T-helper 22 cell (primary cell): ENCODE data around the gene ARHGEF19.
A peak's percentile ranks its signal among the peaks of the same experiment; 100 is the strongest.
"Not testable (repeated sequence)": the region's sequence is repeated elsewhere in the genome, so short reads cannot be mapped to it uniquely, and the experiment has no call there.

Source experiments
- DNase-seq: peaks from one replicate; pipeline ENCODE4 v3.0.0-alpha.2; 2020; ENCODE audit warnings: low read depth

Gene ARHGEF19

DNA sequence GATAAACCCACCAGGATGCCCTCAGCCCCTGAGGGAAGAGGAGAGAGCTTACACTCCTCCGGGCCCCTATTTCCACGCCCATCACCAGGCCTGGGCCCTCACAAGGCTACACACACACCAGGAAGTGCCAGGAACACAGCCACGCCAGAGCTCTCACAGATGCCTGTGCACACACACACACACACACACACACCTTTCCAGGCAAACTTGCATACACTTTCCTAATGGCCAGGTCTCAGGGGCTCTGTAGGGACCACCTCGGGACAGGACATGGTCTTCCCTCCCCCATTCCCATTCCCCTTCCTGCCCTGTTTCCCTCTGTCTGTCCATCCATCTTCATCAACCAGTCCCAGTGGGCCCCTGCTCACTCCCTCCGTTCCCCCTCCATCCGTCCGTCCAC is 46.9 kb downstream of the ARHGEF19 start:
- no peak for DNase-seq

DNA sequence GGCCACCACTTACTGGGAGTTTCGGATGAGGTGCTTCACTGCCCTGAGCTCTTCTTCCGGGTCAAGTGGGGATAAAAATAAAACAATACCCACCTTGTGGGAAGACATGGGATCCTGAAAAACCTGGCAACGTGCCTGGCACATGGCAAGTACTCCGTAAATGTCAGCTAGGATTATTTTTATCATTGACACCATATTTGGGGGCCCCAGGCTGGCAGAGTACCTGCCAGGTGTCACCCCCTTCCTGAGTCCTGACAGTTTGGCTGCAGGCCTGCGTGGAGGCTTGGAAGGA is 47.4 kb downstream of the ARHGEF19 start:
- DNase-seq, result no peak

DNA sequence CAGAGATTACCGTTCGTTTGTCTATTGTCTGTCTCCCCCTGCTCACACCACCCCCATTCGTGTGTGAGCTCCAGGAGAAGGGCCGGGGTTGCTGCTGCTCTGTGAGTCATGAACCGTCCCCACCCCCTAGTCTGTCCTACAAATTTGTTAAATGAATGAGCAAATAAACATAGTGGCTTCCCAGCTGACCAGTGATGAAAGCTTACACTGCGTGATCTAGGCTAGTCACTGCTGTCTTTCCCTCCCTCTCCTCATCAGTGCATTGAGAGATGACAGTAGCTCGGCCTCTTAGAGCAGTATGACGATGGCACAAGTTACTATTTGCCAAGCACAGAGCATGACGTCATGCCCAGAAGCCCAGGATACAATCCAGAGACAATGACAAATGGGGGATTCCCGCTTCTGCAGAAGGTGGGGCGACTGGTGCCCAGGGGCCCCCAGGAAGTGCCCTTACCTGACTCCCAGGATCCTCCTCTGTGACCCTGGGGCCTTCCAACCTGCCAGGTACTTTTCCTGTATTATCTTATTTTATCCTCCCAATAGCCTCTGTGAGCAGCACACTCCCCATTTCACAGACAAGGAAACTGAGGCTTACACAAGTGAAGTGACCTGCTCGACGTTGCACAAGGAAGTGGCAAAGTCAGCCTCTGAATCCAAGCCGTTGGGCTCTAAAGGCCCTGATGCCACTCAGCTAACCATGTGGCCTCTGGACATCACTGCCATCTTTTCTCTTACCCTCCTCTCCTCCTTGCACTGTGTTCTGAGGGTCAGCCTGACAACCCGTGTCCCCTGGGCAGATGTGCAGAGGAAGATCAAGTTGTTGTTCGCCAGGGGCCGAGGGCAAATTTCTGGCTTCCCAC is 48.0 kb downstream of the ARHGEF19 start:
- peak; percentile 25 for DNase-seq

DNA sequence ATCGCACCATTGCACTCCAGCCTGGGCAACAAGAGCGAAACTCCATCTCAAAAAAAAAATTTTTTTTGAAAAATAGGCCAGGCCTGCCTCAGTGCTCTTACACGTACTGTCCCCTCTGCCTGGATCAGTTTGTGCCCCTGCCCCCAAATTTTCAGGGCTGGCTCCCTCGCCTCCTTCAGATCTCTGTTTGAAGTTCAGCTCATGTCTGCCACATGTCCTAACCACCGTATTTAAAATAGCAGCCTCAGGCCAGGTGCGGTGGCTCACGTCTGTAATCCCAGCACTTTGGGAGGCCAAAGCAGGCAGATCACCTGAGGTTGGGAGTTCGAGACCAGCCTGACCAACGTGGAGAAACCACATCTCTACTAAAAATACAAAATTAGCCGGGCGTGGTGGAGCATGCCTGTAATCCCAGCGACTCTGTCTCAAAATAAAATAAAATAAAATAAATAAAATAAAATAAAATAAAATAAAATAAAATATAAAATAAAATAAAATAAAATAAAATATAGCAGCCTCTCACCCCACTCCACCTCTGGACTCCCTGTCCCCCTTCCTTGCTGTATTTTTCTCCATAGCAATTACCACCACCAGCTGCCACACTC is 48.7 kb downstream of the ARHGEF19 start:
- not testable (repeated sequence) for DNase-seq

DNA sequence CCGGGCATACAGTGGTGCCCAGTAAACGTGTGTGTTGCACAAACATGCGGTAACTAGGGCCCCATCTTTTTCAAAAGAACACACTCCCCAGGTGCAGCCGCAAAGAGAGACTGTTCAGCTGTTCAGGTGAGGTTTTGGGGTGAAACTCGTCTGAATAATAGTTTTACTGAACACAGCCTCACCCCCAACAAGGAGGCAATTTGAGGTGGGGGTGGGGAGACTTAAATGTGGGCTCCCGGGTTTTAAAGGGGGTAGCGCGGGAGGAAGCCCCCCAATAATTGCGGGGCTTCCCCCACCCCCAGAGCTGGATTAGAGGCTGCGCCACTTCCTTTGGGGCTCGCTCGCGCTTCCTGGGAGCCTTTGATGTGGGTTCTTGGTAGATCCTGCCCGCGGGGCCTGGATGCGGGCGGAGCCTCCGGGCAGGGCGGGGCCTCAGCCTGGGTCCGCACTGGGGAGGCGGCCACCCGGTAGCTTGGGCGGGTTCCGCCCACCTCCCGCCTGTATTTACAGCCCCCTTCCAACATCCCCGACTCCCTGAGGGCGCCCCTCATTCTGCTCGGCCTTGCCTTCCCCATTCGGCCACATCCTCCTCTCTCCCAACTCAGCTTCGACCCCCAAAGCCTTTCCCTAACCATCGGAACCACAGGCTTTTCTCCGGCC is 50.2 kb downstream of the ARHGEF19 start:
- peak; percentile 61 for DNase-seq

DNA sequence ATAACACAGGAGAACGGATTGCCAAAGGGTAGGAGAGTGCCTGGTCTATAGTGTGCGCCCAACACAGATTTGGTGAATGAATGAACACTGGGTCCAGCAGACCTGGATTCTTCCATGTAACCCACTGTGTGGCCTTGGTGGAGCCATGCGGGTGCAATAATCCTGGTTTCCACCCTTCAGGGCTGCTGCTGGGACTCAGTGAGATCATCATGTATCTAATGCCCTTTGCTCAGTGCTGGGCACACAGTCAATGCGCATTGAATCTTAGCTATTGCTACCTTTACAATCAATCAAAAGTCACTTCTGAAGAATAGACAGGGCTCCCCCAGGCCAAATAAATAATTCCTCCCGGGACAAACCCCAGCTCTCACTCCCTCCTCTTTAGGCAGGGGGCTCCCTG is 50.7 kb downstream of the ARHGEF19 start:
- no peak for DNase-seq

DNA sequence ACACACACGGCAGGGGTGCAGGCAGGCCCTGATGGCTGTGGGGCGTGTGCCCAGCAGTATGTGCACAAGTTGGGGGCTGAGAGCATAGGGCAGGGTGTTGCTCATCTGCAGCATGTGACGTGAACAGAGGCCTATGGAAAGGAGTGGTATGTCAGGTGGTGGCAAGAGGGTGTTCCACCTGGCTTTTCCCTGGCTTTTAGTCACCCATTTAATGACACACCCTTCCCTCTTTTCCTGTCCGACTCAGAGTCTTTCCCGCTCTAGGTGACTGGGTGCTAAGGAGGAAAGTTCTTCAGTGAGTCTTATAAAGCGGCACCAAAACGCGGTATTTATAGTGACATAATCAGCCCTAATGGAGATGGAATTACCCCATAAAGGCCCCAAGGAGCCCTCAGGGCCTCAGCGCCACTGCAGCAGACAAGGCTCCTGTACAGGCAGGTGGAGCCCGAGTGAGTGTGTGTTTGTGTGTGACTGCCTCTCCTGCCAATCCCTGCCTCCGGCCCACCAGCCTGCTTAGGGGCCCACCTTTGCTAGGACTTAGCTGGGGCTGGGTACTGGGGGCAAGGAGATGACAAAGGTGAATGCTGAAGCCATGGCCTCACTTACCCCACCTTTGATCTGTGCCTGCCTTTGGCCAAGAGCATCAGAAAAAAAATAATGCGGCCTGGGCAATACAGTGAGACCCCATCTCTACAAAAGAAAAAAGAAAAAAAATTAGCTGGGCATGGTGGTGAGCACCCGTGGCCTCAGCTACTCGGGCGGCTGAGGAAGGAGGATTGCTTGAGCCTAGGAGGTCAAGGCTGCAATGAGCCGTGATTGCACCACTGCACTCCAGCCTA is 53.2 kb downstream of the ARHGEF19 start:
- no peak for DNase-seq

DNA sequence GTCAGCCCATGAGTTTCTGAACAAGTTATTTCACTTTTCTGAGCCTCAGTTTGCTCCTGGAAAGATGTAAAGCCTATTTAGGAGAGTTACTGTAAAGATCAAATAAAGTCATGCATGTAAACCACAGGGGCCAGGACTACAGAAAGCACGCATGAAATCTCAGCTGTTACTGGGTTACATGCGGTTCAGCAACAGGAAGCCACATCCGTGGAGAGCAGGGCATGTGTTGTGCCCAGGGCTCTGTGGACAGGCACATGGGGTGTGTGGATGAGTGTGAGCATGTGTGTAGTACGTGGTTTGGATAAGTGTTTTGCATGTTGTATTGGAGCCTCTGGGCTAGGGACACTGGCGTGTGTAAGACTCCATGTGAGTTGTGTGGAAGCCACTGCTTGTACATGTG is 54.4 kb downstream of the ARHGEF19 start:
- peak; percentile 37 for DNase-seq

DNA sequence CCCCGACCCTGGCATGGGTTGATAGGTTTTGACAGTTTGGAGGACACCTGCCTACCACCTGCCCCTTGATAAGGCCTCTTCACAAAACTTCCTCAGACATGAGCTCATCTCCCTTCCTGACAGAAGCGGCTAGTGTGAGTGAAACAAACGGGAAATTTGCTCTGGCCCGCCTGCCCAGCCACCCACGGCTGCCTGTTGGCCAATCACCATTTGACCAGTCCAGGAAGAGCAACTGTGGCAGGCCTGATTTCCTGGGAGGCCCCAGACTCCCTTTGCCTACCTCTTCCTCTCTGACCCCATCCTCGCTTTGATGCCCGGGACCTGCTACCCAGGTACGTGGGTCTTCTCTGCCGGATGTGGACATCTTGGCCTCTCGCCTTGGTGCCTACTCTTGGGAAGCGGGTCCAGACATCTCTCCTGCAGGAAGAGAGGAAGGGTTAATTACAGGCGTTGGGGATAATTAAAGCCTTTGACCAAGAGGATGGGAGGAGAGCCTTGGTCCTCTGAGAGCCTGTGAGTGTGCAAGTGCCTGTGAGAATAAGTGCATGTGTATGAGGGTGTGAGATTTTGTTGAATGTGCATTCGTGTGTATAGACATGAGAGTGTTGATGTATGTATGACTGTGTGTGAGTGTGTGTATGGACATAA is 55.5 kb downstream of the ARHGEF19 start:
- DNase-seq, result no peak

DNA sequence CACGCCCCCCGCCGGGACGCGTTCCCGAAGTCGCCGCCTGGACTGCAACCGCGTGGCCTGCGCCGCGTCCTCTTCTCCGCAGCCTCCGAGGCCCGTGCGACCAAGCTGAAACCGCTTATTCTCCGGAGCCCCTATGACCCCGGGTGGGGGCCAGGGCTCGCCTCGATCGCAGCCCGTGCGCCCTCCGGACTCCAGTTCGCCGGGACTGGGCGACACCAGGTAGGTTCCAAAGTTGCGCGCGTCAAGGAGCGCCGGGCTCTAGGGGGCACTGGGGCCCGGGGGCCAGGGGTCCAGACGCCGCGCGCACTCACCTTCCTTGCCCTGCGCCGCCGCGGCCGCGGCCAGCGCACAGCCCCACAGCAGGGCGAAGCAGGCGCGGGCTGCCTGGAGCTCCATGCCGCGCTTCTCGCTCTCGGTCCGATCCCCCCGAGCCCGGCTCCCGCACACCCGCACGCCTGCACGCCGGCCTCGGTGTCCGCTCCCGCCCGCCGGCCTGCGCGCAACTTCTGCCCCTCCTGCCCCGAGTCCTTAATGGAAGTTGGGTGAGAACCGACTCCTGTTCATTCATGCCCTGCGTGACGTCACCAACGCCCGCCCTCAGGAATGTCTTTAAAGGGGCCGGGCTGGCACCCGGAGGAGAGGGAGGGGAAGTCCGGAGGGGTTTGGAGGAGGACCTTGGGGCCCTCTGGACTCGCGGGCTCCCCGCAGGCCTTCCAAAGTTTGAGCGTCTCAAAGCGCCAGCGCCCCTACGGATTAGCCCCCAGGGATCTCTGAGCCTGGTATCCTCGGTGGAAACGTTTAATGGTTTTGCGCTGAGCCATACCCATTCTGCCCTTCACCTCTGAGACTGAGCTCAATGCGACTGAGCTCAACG is 56.7 kb downstream of the ARHGEF19 start, which contains the start of gene EPHA2:
EPHA2 (minus strand) TSS at position 533 of the 874 bp plus-strand sequence; CDS start at position 396, 137 bp downstream.
- DNase-seq, result no peak

DNA sequence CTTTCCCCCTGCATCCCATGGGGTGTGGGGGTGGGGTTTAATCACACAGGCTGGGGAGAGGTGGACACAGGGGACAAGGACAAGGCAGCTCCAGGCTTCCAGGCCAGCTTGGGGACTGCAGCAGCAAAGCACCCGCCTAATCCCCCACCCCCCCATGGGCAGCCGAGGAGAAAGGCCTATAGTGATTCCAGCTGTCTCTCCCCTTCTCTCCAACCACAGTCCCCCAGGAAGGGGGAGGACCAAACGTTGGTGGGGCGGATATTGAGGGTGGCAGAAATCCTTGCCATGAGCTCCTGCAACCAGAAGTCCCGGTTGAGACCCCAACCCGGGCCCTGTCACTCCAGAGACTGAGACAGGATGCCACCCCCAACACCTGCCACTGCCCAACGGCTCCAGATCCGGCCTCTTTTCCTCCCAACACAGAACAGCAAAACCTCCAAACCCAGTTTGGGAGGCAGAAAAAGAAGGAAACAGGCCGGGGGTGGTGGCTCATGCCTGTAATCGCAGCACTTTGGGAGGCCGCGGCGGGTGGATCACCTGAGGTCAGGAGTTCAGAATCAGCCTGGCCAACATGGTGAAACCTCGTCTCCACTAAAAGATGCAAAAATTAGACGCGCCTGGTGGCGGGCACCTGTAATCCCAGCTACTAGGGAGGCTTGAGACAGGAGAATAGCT is 58.3 kb downstream of the ARHGEF19 start:
- DNase-seq, result no peak

DNA sequence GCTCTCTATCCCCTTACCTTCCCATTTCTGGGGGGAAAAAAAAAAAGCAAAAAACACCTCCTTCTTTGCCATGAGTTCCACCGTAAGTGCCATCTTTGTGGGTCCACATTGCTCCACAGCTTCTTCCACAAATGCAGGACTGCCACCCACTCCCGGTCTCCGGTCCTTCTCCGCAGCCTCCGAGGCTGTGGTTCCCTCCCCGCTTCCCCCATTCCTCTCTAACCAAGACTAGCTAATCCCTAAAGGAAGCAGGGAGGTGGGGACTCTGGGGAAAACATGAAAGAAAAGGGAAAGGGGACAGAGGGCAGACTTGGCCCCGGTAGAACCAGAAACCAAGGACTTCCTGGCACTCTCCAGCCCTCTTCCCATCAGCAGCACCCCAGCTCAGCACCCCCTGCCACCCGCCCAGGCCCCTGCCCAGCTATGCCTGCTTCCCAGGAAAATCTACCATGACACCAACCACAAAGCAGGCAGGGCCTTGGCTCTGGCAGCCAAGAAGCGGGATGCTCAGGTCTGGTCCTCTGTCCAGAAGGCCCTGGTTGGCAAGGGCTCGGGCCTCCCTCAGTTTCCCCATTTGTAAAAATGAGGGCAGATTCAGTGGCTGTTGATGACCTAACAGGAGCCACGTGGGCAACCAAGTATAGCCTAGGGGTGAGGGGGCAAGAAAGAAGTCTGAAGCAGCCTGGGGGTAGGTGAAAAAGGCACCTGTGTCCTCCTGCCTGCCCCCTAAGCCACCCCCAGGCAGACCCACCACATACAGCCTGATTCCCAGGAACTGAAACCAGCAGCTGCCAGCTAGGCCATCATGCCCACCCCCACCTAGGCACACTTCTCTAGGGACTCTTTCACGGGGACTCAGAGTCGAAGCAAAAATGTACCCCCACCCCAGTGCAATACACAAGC is 59.1 kb downstream of the ARHGEF19 start:
- DNase-seq, result no peak

DNA sequence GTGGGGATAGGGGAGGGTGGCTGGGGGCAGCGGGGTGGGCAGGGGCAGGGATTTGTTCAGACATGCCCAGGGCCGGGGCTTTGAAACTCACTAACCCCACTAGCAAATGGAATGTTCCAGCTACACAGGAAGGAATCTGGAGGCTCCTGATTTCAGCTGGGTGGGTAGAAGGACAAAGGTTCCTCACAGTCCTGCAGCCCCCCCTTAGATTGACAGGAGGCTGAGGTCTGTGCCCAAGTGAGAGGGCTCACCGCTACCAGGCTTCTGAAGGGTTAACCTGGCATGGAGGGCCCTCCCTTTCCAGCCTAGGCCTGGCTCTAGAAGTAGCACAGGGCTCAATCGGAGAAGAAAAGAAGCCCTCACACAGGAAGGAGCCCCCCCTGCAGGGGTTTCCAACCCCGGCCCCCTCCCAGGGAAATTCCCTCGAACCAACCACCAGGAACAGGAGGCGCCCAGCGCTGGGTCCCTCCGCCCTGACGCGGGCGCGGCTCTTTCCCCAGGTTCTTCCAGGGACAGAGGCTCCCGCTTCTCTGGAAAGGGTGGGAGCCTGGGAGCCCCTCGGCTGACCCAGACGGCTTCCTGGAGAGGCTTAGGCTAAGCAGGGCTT is 59.9 kb downstream of the ARHGEF19 start:
- no peak for DNase-seq

DNA sequence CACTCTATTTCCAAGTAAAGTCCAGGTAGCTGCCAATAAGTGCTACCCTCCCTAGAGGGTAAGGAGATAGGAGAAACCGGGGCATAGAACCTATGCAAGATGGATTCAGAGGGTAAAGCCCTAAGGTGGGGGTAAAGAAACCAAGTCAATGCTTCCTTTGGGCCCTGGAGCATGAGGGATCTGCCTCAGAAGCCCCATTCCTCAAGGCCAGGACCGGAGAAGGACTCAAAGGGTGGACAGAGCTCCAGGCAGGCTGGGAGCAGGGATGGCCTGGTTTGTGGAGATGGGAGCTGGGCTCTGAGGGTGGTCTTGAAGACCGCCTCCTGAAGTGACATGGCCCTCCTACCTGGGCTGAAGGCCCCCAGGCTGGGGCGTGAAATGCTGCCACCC is 60.5 kb downstream of the ARHGEF19 start:
- no peak for DNase-seq

DNA sequence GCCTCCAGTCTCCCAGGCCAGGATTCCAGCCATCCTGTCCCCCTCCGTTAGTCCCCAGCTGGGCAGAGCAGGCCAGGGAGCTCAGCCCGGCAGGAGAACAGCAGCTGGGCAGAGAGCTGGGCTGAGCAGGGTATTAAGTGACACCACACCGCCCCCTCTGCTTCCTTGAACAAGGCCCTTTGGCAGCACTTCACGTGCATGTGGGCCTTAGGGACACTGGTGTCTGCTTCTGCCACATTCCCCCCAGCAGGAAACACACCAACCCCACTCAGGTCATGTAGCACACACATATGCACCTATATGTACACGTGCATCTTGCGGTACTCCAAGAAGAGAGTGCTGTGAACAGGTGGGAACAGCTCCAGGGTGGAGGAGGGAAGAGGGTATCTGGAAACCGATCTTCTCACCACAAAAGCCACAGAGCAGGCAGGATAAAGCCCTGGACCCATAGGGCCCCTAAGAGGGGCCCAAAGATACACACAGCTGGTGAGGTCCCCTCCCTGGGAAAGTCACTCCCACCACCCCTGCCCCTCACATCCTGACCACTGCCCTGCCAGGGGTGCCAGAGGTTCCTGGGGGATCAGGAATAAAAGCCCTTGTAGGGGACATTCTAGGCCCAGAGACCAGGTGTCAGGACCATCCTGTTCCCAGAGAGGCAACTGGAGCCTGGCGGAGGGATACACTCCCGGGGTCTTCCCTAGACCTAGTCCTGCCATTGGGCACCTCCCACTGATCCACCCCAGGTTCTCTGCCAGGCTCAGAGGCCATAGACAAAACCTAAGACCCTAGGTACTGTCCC is 61.1 kb downstream of the ARHGEF19 start:
- no peak for DNase-seq

DNA sequence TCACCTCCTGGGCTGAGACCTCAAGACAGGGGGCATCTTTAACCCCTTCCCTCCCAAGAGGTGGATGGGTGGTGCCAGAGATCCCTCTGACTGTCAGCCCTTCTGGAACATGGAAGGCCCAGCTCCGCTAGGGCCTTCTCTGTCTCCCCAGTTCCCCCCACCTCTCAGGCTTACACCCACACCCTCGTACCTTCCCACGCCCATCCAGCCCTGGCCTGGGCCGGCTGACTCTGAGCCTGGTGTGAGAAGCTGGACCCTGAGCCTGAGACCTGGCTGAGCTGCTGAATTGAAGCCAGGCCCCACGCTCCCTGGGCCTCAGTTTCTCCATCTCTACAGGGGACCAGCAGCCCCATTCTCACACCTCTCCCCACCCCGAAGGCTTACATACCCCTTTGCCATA is 61.9 kb downstream of the ARHGEF19 start:
- no peak for DNase-seq

DNA sequence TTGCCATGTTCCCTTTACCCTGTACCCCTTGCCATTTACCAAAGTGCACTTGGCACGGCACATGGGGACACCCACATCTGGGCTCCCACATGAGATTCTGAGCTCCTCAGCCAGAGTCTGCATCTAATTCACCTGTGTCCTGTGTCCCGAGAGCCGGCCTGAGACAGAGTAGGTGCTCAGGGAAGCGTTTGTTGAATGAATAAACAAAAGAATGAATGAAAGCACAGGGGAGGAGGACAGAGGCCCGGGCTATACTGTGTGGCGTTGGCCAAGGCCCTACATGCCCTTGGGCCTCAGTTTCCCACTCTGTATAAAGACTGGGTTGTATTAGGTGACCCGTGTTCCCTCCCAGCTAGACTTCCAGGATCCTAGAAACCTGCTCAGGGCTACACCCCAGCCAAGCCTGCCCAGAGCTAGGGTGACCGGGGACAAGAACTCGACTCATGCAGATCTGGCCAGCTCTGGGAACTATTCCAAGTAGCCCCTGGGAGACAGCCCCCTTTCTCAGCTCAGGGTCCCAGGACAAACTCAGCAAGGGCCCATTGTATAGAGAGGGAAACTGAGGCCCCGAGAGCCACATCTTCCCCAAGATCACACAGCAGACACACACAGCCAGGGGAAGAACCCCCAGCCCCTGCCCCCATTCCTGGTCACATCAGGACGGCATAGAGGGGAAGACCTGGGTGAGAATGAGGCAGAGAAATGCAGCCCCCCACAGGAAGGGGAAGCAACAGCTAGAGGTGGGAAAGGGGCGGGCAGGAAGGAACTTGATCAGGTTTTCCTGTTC is 62.6 kb downstream of the ARHGEF19 start:
- DNase-seq, result no peak
